HL-60 (cell line): ENCODE measurements around the gene DDX18.

Experiments used
- DNase-seq, 2 experiments: peaks; one replicate each; pipeline ENCODE4 v3.0.0-alpha.2; 2010 to 2020; ENCODE audit warnings: low read depth in 1 of 2, low spot score in 1 of 2
- H3K27ac ChIP-seq: fragments of 250-450 bp; sonication (Bioruptor Pico); replicated peaks from 2 replicates; pipeline ENCODE4 v1.5.1; 2020; ENCODE audit warnings: mild to moderate bottlenecking, moderate library complexity
- H3K27me3 ChIP-seq: fragments of 250-450 bp; sonication (Bioruptor Pico); 2 replicates; pipeline ENCODE4 v1.5.1; 2021; ENCODE audit warnings: mild to moderate bottlenecking, moderate library complexity; ENCODE audit not compliant: insufficient read depth, poor library complexity, severe bottlenecking
- H3K4me3 ChIP-seq: replicated peaks from 2 replicates; pipeline ENCODE4 v1.5.1; 2011; ENCODE audit warnings: mild to moderate bottlenecking, control low read depth, low read length; ENCODE audit not compliant: insufficient read depth
- CTCF ChIP-seq: IDR thresholded peaks from one replicate; pipeline ENCODE4 v1.5.1; 2011; ENCODE audit warnings: low read length, control low read depth, inconsistent platforms; ENCODE audit not compliant: insufficient read depth
- GABPA ChIP-seq: IDR thresholded peaks from 2 replicates; pipeline ENCODE4 v1.6.1; 2012; ENCODE audit warnings: low read depth
- POLR2AphosphoS5 ChIP-seq: IDR thresholded peaks from 2 replicates; pipeline ENCODE4 v1.6.1; 2012; ENCODE audit warnings: low read depth
- REST ChIP-seq: IDR thresholded peaks from 2 replicates; pipeline ENCODE4 v1.6.1; 2012; ENCODE audit warnings: low read depth; ENCODE audit not compliant: insufficient replicate concordance
- SPI1 ChIP-seq: IDR thresholded peaks from 2 replicates; pipeline ENCODE4 v1.6.1; 2012; ENCODE audit warnings: low read depth, mild to moderate bottlenecking, borderline replicate concordance

DDX18 gene

GRCh38 chr2:117853873-117854272 is 39.4 kb downstream of the DDX18 start:
- Histone ChIP-seq H3K27me3 (peaks cover 24% of the 10 kb centered on the region), H3K27ac (no peak overlapping the region), H3K4me3 (no peak overlapping the region)
- DNase-seq = no peak
- TF ChIP-seq POLR2AphosphoS5 (no peak), SPI1 (no peak), GABPA (no peak), REST (no peak), CTCF (no peak)

GRCh38 chr2:117854610-117855009 is 40.1 kb downstream of the DDX18 start:
- no peak for TF ChIP-seq POLR2AphosphoS5
- TF ChIP-seq REST = no peak
- TF ChIP-seq GABPA = no peak
- TF ChIP-seq CTCF = no peak
- TF ChIP-seq SPI1 = no peak
- Histone ChIP-seq H3K4me3 (no peak overlapping the region), H3K27me3 (peaks cover 18% of the 10 kb centered on the region), H3K27ac (no peak overlapping the region)
- DNase-seq = no peak

- DNase-seq = no peak
- Histone ChIP-seq H3K27me3 (peaks cover 12% of the 10 kb centered on the region), H3K27ac (no peak overlapping the region), H3K4me3 (no peak overlapping the region)
- TF ChIP-seq POLR2AphosphoS5 = no peak
- no peak for TF ChIP-seq SPI1
- TF ChIP-seq CTCF = no peak
- no peak for TF ChIP-seq REST
- TF ChIP-seq GABPA = no peak
These were observed 41.4 kb downstream of the DDX18 start for GRCh38 chr2:117855886-117856285.
